GM10266 (cell line): Measurements from ENCODE around the gene PAXX.

Experiments used
- DNase-seq: peaks from one replicate; pipeline ENCODE4 v3.0.0; 2012; ENCODE audit errors: extremely low spot score
- CTCF ChIP-seq: IDR thresholded peaks from 2 replicates; pipeline ENCODE4 v1.5.1; 2012; ENCODE audit warnings: mild to moderate bottlenecking, low read depth; ENCODE audit not compliant: control insufficient read depth, insufficient read depth; ENCODE audit errors: missing control alignments

Gene PAXX

GRCh38 chr9:136946228-136947027 is 45.8 kb upstream of the PAXX start:
- no peak for DNase-seq
- TF ChIP-seq CTCF = no peak

GRCh38 chr9:136947028-136947891 is 45.0 kb upstream of the PAXX start:
- no peak for DNase-seq
- no peak for TF ChIP-seq CTCF

- DNase-seq = peak; percentile 64
These were observed 44.2 kb upstream of the PAXX start for GRCh38 chr9:136947955-136948510.

GRCh38 chr9:136949239-136949816 is 42.9 kb upstream of the PAXX start:
- DNase-seq = no peak
- no peak for TF ChIP-seq CTCF

More at GRCh38 chr9:136947955-136948510, 44.2 kb upstream of the PAXX start:
- TF ChIP-seq CTCF = peak; percentile 72

- DNase-seq = peak; percentile 100
- TF ChIP-seq CTCF = no peak
These were observed 42.2 kb upstream of the PAXX start for GRCh38 chr9:136949817-136950655.

GRCh38 chr9:136950656-136951276 is 41.5 kb upstream of the PAXX start:
- no peak for DNase-seq
- TF ChIP-seq CTCF = no peak
